ENCODE results near the gene UNK. TPM values are rescaled to one million over a fixed set of nuclear protein-coding genes. Genes with fewer than 3 reads are reported as not detected.

Gene UNK
- total and polyA plus RNA-seq, 2 of the 13 experiments (the other 11 are each of a cell fraction or from before 2014, with no cell fraction given) = 31.6 to 33.0 TPM

DNA sequence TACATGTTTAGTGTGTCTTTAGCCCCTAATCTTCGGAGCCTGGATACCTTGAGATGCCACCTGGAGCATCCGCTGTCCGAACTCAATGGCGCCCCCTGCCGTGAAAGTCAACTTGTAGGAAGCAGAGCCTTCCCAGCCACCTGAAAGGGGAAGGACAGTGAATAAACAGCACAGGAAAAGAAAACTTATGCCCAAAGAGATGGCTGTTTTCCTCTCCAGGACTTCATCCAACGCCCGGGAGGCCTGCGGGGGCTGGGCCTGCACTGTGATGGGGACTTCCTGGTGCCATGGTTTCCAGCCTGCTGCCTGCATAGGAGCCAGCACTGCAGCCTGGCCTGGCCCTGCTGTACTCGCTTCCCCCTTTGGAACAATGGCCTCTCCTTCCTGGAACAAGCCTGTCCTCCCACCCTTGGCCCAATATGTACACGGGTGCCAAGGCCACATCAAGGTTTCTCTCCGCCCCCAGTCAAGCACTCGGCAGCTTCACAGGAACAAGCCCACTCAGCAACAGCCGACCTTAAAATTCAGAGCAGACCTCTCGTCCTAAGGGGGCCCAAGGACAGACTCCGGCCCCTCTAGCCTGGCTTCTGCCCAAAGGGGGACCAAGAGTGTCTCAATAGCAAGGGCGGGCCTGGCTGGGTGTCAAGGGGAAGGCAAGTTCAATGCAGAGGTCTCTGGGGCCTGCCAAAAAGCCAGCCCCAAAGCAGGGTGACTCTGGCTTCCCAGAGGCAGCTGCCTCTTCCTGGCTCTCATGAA, 64.1 kb downstream of the UNK start (continued):
- TF ChIP-seq, protein P1, sequence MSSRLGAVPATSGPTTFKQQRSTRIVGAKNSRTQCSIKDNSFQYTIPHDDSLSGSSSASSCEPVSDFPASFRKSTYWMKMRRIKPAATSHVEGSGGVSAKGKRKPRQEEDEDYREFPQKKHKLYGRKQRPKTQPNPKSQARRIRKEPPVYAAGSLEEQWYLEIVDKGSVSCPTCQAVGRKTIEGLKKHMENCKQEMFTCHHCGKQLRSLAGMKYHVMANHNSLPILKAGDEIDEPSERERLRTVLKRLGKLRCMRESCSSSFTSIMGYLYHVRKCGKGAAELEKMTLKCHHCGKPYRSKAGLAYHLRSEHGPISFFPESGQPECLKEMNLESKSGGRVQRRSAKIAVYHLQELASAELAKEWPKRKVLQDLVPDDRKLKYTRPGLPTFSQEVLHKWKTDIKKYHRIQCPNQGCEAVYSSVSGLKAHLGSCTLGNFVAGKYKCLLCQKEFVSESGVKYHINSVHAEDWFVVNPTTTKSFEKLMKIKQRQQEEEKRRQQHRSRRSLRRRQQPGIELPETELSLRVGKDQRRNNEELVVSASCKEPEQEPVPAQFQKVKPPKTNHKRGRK (CRISPR knock-in tag; IDR thresholded peaks at IDR 0.05) = no peak
- TF ChIP-seq RFXANK (CRISPR knock-in tag; IDR thresholded peaks at IDR 0.05) = no peak
- TF ChIP-seq MIER3 (CRISPR knock-in tag; IDR thresholded peaks at IDR 0.05; ENCODE audit: borderline replicate concordance) = no peak
- TF ChIP-seq RFXAP (CRISPR knock-in tag; IDR thresholded peaks at IDR 0.05; ENCODE audit: borderline replicate concordance) = 0 out of 2 replicates have a peak, but pooled peaks have one; percentile 14
- TF ChIP-seq CREB1 (IDR thresholded peaks at IDR 0.05) = no peak
- TF ChIP-seq CREB1 (CRISPR knock-in tag; IDR thresholded peaks at IDR 0.05) = no peak
- 0 out of 2 replicates have a peak, but pooled peaks have one; percentile 28 for TF ChIP-seq ZNF121 (CRISPR knock-in tag; IDR thresholded peaks at IDR 0.05)
- TF ChIP-seq ZNF616 (CRISPR knock-in tag; IDR thresholded peaks at IDR 0.05; ENCODE audit: low read depth) = no peak
- TF ChIP-seq NAIF1 (CRISPR knock-in tag; IDR thresholded peaks at IDR 0.05; ENCODE audit: borderline replicate concordance) = no peak
- no peak for TF ChIP-seq HDAC6 (IDR thresholded peaks at IDR 0.05; ENCODE audit: low read depth, low read length)
- TF ChIP-seq, protein P2, sequence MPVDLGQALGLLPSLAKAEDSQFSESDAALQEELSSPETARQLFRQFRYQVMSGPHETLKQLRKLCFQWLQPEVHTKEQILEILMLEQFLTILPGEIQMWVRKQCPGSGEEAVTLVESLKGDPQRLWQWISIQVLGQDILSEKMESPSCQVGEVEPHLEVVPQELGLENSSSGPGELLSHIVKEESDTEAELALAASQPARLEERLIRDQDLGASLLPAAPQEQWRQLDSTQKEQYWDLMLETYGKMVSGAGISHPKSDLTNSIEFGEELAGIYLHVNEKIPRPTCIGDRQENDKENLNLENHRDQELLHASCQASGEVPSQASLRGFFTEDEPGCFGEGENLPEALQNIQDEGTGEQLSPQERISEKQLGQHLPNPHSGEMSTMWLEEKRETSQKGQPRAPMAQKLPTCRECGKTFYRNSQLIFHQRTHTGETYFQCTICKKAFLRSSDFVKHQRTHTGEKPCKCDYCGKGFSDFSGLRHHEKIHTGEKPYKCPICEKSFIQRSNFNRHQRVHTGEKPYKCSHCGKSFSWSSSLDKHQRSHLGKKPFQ (CRISPR knock-in tag; IDR thresholded peaks at IDR 0.05; ENCODE audit: insufficient replicate concordance) = no peak
- TF ChIP-seq, protein P3, sequence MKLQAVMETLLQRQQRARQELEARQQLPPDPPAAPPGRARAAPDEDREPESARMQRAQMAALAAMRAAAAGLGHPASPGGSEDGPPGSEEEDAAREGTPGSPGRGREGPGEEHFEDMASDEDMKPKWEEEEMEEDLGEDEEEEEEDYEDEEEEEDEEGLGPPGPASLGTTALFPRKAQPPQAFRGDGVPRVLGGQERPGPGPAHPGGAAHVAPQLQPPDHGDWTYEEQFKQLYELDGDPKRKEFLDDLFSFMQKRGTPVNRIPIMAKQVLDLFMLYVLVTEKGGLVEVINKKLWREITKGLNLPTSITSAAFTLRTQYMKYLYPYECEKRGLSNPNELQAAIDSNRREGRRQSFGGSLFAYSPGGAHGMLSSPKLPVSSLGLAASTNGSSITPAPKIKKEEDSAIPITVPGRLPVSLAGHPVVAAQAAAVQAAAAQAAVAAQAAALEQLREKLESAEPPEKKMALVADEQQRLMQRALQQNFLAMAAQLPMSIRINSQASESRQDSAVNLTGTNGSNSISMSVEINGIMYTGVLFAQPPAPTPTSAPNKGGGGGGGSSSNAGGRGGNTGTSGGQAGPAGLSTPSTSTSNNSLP (IDR thresholded peaks at IDR 0.05; ENCODE audit: low read depth, low read length) = no peak
- TF ChIP-seq, protein P4, sequence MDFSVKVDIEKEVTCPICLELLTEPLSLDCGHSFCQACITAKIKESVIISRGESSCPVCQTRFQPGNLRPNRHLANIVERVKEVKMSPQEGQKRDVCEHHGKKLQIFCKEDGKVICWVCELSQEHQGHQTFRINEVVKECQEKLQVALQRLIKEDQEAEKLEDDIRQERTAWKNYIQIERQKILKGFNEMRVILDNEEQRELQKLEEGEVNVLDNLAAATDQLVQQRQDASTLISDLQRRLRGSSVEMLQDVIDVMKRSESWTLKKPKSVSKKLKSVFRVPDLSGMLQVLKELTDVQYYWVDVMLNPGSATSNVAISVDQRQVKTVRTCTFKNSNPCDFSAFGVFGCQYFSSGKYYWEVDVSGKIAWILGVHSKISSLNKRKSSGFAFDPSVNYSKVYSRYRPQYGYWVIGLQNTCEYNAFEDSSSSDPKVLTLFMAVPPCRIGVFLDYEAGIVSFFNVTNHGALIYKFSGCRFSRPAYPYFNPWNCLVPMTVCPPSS (IDR thresholded peaks at IDR 0.05) = no peak
- TF ChIP-seq FOXA1 (IDR thresholded peaks at IDR 0.05) = no peak
- TF ChIP-seq FOXA1 (CRISPR knock-in tag; IDR thresholded peaks at IDR 0.05) = peak; percentile 80
- TF ChIP-seq, protein P5, sequence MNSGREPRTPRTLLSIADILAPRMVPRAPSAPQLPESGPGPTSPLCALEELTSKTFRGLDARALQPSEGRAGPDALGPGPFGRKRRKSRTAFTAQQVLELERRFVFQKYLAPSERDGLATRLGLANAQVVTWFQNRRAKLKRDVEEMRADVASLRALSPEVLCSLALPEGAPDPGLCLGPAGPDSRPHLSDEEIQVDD (CRISPR knock-in tag; IDR thresholded peaks at IDR 0.05; ENCODE audit: borderline replicate concordance) = no peak
- no peak for TF ChIP-seq BORCS8-MEF2B (CRISPR knock-in tag; IDR thresholded peaks at IDR 0.05)
- TF ChIP-seq, protein P6, sequence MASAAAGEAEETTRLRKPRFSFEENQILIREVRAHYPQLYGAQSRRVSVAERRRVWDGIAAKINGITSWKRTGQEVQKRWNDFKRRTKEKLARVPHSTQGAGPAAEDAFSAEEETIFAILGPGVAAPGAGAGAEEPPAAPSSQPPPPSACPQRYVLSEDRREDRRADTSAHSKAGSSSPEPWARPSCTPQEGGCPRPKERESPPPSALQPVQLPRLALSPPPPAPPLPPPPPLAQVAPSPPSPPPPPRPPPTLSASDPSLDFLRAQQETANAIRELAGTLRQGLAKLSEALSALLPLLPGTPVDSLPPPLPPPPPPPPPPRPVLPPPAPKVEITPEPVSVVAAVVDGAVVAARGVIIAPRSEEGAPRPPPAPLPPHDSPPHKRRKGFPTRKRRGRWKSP (CRISPR knock-in tag; IDR thresholded peaks at IDR 0.05) = peak; percentile 59
- TF ChIP-seq, protein P7, sequence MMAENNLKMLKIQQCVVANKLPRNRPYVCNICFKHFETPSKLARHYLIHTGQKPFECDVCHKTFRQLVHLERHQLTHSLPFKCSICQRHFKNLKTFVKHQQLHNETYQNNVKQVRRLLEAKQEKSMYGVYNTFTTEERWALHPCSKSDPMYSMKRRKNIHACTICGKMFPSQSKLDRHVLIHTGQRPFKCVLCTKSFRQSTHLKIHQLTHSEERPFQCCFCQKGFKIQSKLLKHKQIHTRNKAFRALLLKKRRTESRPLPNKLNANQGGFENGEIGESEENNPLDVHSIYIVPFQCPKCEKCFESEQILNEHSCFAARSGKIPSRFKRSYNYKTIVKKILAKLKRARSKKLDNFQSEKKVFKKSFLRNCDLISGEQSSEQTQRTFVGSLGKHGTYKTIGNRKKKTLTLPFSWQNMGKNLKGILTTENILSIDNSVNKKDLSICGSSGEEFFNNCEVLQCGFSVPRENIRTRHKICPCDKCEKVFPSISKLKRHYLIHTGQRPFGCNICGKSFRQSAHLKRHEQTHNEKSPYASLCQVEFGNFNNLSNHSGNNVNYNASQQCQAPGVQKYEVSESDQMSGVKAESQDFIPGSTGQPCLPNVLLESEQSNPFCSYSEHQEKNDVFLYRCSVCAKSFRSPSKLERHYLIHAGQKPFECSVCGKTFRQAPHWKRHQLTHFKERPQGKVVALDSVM (CRISPR knock-in tag; IDR thresholded peaks at IDR 0.05) = no peak; the same call in 1 of the 2 replicates
- TF ChIP-seq SALL2 (CRISPR knock-in tag; IDR thresholded peaks at IDR 0.05) = no peak

Data from HepG2 (cell line).